ENCODE results near the gene SLC26A1.
"Not testable (repeated sequence)": the region's sequence is repeated elsewhere in the genome, so short reads cannot be mapped to it uniquely, and the experiment has no call there.

Gene SLC26A1

DNA sequence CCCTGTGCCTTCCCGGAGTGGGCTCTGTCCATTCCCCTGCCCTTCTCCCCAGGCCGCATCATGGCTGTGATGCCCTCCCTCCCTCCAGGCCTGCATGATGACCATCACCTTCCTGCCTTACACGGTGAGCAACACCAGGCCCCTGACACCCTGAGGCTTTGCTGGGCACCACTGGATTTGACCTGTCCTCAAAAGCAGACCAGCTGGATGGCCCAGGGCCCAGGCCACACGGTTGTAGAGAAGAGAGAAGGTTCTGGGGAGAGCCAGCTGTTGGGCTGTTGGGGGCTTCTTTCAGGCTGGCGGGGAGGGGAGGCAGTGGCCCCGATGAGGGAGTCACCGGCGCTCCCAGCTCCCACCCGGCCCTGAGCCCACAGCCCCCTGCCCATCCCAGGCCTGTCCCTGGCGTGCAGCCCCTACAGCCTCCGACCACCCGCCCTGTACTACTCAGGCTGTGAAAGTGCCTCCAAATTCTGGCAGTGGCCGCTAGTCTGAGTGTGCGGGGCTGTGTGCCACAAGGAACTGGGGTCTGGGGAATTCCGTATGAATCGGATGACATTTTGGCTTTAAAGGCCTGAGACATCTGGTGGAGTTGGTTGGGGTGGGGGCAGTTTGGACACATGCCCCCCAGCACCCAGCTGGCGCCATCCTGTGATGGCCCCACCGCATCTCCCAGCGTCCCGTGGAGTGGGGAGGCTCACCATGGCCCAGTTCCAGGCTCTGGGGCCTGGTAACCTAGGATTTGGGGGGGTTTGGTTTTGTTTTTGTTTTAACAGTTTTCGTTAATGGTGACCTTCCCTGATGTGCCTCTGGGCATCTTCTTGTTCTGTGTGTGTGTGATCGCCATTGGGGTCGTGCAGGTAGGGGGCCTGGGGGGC, 41.4 kb downstream of the SLC26A1 start:
- DNase-seq: no peak

DNA sequence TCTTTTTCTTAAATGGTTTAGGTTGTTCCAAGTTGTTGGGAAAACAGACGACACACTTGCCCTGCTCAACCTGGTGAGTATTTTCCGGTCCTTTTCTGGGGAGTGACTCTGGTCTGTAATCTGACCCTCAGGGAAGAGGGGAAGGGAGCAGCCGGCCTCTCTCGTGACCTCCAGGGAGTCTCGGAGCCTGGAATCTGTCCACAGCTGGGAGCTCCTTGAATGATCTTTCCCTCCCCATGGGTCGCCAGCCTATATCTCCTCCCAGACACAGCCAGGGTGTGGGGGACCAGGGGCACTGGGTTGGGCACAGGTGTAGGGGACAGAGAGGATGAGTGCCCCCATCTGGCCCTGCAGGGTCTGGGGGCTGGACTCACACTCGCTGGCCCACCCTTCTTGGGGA, 42.0 kb downstream of the SLC26A1 start:
- no peak for DNase-seq

DNA sequence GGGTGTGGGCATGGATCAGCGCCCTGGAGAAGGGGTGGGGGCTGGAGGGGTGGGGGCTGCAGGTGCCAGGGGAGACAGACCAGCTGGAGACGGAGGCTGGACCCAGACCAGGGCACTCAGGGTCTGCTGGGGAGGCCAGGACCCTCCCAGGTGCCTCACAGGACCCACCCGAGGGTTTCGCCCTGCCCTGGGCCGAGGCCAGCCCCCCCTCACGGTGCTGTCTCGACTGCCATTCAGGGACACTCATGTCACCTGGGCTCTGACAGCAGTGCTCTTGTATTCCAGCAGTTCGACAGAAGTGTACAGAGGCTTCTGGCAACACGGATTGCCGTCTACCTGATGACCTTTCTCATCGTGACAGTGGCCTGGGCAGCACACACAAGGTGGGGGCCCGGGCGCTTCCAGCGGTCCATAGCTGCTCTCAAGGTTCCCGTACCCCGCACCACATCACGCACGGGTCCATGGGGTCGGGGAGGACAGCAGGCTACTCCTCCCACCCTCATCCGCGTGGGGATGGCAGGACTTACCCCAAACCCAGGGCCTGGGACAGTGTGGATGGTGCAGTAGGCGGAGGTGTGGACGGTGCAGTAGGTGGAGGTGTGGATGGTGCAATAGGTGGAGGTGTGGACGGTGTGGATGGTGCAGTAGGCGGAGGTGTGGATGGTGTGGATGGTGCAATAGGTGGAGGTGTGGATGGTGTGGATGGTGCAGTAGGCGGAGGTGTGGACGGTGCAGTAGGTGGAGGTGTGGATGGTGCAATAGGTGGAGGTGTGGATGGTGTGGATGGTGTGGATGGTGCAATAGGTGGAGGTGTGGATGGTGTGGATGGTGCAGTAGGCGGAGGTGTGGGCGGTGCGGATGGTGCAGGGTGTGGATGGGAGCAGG, 42.8 kb downstream of the SLC26A1 start:
- DNase-seq: no peak

DNA sequence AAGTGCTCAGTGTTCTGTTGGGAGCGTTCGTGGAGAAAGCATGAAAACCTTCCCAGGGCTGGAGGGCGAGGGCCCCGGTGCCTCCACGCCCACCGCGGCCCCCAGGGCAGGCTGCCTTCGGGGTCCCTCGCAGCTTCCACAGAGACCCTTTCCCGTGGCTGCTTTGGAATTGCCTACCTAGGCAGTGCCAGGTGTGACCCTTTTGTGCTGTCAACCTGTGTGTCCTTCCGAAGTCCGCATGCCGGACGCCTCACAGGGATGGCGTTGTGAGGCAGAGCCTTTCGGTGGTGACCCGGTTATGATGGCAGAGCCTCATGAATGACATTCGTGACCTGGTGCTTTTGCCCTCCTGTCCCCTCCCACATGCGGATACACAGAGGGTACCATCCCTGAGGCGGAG, 43.5 kb downstream of the SLC26A1 start:
- no peak for DNase-seq

DNA sequence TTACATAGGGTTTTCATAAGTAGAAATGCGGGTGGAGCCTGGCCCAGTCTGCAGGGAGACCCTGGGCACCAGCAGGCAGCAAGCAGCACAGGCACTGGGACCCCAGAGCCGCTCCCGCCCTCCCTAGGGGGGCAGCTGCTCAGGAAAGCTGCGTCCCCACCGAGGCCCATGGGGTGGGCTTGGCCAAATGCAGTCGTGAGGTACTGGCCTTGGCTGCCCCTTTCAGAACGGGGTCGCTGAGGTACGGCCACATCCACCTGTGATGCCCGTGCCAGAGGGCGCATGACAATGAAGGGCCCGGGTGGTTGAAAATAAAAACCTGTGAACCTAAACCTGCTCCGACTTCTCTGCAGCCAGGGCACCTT, 44.3 kb downstream of the SLC26A1 start:
- no peak for DNase-seq

DNA sequence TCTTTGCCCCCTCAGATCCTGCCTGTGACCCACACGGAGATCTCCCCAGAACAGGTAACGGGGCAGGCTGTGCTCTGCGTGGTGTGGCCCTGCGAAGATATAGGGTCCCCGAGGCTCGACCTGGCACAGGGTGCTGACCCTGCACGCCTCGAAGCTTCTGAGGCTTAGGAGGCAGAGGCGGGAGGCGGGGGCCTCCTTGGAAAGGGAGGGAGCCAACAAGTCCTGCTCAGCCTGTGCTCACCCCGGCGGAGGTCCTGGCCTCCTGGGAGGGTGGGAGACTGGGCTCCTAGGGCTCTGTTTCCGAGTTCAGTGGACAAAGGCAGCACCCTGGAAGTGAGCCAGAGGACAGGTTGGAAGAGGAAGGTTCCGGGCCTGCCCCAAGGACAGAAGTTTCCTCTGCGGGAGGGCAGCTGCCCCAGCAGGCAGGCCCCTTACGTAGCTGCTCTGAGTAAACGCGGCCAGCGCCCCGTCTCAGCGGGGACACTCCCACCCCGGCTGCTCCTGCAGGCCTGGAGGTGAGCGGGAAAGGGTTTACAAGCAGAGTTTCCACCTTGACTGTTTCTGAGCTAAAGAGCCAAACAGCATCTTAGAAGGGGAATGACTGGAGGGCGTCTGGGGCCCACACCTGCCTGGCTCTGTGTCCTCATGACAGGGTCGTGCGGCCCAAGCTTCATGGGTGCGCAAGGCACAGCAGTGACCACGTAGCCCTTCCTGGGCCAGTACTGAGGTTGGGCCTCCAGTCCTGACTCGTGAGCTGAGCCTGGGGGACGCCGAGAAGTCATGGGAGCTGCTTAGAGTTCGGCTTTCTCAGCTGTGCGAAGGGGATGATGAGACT, 44.9 kb downstream of the SLC26A1 start:
- no peak for DNase-seq

DNA sequence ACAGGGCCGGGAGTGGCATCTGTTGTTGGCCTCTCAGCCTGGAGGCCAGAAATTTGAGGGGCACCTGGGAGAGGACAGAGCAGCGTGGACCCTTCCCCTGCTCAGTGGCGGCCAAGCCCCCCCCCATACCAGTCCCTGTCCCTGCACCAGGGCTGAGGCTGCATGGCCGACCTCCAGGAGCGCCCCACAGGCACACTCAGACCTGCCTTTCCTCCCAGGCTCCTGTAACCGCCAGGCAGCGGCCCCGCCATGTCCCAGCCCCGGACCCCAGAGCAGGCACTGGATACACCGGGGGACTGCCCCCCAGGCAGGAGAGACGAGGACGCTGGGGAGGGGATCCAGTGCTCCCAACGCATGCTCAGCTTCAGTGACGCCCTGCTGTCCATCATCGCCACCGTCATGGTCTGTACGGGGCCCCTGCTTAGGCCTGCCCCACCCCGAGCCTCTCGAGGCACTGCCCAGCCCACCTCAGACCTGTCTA, 45.7 kb downstream of the SLC26A1 start:
- DNase-seq: no peak

DNA sequence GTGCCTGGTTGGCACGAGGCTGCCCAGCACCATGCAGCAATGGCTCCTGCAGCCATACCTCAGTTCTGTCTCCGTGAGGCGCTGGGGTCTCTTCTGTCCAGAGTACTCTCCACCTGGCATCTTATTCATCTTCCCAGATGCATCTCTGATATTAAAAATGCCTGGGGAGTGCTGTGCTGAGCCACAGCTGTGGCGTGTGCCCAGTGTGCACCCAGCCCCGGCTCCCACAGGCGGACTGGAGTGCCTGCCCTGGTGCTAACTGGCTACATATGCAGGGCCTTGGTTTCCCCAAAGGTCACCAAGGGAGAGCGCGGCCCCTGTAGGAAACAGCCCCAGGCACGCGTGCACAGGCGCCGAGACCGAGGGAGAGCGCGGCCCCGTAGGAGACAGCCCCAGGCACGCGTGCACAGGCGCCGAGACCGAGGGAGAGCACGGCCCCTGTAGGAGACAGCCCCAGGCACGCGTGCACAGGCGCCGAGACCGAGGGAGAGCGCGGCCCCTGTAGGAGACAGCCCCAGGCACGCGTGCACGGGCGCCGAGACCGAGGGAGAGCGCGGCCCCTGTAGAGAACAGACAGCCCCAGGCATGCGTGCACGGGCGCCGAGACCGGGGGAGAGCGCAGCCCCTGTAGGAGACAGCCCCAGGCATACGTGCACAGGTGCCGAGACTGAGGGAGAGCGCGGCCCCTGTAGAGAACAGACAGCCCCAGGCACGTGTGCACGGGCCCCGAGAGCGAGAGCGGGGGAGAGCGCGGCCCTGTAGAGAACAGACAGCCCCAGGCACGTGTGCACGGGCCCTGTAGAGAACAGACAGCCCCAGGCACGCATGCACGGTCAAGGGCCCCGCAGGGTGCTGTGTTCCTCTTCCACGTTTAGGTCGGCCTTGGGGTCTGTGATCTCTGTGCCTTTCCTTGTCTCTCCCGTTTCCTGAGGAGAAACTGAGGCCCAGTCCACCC, 46.4 kb downstream of the SLC26A1 start:
- DNase-seq: no peak

DNA sequence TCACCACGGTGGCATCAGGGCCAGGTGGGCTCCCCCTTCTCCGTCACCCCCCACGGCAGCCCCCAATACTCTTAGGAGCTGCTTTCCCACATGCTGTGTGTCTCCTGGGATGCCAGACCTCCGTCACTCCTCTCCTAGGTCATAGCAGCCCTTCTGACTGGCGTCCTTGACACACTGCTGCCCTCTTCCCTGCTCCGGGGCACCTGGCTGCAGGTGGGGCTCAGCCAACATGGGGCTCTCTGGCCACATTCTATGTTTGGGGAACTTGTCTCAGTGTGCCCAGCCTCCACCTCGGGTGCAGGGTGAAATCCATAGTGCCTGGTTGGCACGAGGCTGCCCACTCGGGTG, 47.1 kb downstream of the SLC26A1 start:
- no peak for DNase-seq

DNA sequence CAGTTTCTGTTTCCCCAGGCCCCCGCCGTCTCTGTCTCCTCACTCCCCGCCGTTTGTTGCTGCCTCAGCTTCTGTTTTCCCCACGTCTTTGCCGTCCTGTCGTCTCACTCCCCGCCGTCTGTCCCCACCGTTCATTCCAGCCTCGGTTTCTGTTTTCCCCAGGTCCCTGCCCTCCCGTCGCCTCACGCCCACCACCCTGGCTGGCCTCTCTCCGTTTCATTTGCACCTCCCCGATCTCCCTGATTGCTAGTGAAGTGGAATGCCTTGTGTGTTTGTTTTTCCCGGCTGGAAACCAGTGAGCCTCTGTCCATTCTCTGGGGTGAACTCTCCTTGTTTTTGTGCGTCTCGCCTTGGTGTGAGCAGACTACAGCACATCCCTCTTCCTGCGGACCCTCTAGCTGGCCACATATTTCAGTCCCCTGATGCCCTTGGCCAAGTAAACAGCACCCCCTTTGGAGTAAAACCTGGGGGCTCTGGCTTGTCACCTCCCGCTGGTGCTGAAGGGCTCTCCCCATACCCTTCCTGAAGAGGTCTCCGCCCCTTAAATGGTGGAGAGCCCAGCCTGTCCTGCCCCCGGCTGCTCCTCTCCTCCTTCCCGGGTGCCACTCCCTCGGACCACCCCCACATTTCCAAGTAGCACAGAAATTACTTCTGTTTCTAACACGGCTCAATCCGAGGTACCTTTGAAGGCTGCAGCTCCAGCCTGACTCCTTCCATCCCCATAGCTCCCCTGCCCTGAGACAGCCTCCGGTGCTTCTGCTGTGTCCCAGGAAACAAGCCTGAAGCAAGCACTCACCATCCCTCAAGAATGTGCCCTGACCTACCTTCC, 47.7 kb downstream of the SLC26A1 start:
- DNase-seq: no peak

DNA sequence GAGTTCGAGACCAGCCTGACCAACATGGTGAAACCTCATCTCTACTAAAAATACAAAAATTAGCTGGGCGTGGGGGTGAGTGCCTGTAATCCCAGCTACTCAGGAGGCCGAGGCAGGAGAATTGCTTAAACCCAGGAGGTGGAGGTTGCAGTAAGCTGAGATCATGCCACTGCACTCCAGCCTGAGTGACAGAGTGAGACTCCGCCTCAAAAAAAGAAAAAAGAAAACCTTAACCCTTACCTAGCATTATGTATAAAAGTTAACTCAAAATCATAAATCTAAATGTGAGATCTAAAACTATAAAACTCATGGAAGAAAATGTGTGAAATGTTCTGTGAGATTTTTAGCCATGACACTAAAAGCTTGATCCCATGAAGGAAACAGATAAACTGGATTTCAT, 53.7 kb downstream of the SLC26A1 start:
- not testable (repeated sequence) for DNase-seq

Data from suppressor macrophage treated with lipopolysaccharide for 4 hours (primary cell).